Smooth muscle cell (in vitro differentiated cells): ENCODE measurements around the gene FOXP4. TPM values are rescaled to one million over a fixed set of nuclear protein-coding genes. Genes with fewer than 3 reads are reported as not detected.
A peak's percentile ranks its signal among the peaks of the same experiment; 100 is the strongest.

Experiments used
- DNase-seq: peaks from one replicate; lab custom pipeline; 2025; ENCODE audit not compliant: unreplicated experiment; lab: John Stamatoyannopoulos, UW
- H2AFZ ChIP-seq: fragments of 200-600 bp; sonication (generic); 2 replicates; pipeline ENCODE4 v1.6.0; 2016; ENCODE audit warnings: antibody characterized with exemption, low read depth, mild to moderate bottlenecking
- H3F3A ChIP-seq: fragments of 200-600 bp; sonication (generic); 2 replicates; pipeline ENCODE4 v1.6.0; 2017; ENCODE audit warnings: antibody characterized with exemption, low read depth
- H3K27ac ChIP-seq: fragments of 200-600 bp; sonication (generic); 2 replicates; pipeline ENCODE4 v1.5.1; 2016; ENCODE audit warnings: low read depth, mild to moderate bottlenecking
- H3K27me3 ChIP-seq: fragments of 200-600 bp; sonication (generic); 2 replicates; pipeline ENCODE4 v1.6.1; 2016; ENCODE audit warnings: low read depth, mild to moderate bottlenecking
- H3K36me3 ChIP-seq: fragments of 200-600 bp; sonication (generic); 2 replicates; pipeline ENCODE4 v1.5.1; 2016; ENCODE audit warnings: low read depth
- H3K4me1 ChIP-seq: fragments of 200-600 bp; sonication (generic); 2 replicates; pipeline ENCODE4 v1.5.1; 2016; ENCODE audit warnings: low read depth
- H3K4me2 ChIP-seq: fragments of 200-600 bp; sonication (generic); 2 replicates; pipeline ENCODE4 v1.6.0; 2016; ENCODE audit warnings: mild to moderate bottlenecking
- H3K4me3 ChIP-seq: fragments of 200-600 bp; sonication (generic); 2 replicates; pipeline ENCODE4 v1.5.1; 2016; ENCODE audit warnings: mild to moderate bottlenecking
- H3K79me2 ChIP-seq: fragments of 200-600 bp; sonication (generic); 2 replicates; pipeline ENCODE4 v1.6.0; 2016; ENCODE audit warnings: low read depth, mild to moderate bottlenecking
- H3K9ac ChIP-seq: fragments of 200-600 bp; sonication (generic); 2 replicates; pipeline ENCODE4 v1.6.0; 2016; ENCODE audit warnings: low read depth
- H3K9me3 ChIP-seq: fragments of 200-600 bp; sonication (generic); replicated peaks from 2 replicates; pipeline ENCODE4 v1.5.1; 2016; ENCODE audit warnings: low read depth
- H4K20me1 ChIP-seq: fragments of 200-600 bp; sonication (generic); 2 replicates; pipeline ENCODE4 v1.6.0; 2016; ENCODE audit warnings: low read depth
- CTCF ChIP-seq: fragments of 200-600 bp; sonication (generic); IDR thresholded peaks from 2 replicates; pipeline ENCODE4 v1.5.1; 2017; ENCODE audit warnings: borderline replicate concordance, mild to moderate bottlenecking, antibody characterized with exemption; ENCODE audit not compliant: insufficient read depth, poor library complexity, severe bottlenecking
- WGBS: methylation state at CpG from one replicate; pipeline ENCODE4 v1.1.7; 2016; ENCODE audit warnings: low lambda C conversion rate; 5-methylcytosine and 5-hydroxymethylcytosine counted together
- polyA plus RNA-seq: library from polyadenylated mRNA; unstranded; fragments of >200 nt; fragmentation: Nextera tagmentation; extraction: Ambion mirVana; gene quantifications from 2 replicates; pipeline ENCODE4 v1.2.1, GENCODE V29; 2016
- total RNA-seq: library from RNA; depleted of rRNA; stranded (reverse); fragments of >200 nt; gene quantifications from 2 replicates; pipeline ENCODE4 v1.2.3, GENCODE V29; 2014

FOXP4 gene
- total and polyA plus RNA-seq, 2 experiments from 2014 or later: 5.3 to 31.9 TPM

- peak overlapping the region; percentile 61 for H3K4me3 ChIP-seq
- H3K4me2 ChIP-seq: peak overlapping the region; percentile 87
- peaks cover 53% of the 10 kb centered on the region for H3K79me2 ChIP-seq
- H3K27ac ChIP-seq: no peak overlapping the region
- H3K4me1 ChIP-seq: peaks cover 23% of the 10 kb centered on the region
- no peaks in the 10 kb centered on the region for H3K27me3 ChIP-seq
- H2AFZ ChIP-seq: no peak overlapping the region
- H3F3A ChIP-seq: peaks cover 6% of the 10 kb centered on the region
- H3K36me3 ChIP-seq: no peaks in the 10 kb centered on the region
- no peak for TF ChIP-seq CTCF
- H4K20me1 ChIP-seq: peaks cover 96% of the 10 kb centered on the region
- H3K9me3 ChIP-seq: no peaks in the 10 kb centered on the region
- no peak for DNase-seq
- H3K9ac ChIP-seq: no peak overlapping the region
- WGBS: 52% methylated on average over 7 of the region's 7 CpGs
Measured at GRCh38 chr6:41559655-41560427, 13.7 kb downstream of the FOXP4 start.

GRCh38 chr6:41560431-41561192, 14.4 kb downstream of the FOXP4 start:
- no peak for DNase-seq
- H2AFZ ChIP-seq: peak overlapping the region; percentile 90
- no peaks in the 10 kb centered on the region for H3K36me3 ChIP-seq
- H3K27me3 ChIP-seq: no peaks in the 10 kb centered on the region
- no peak for TF ChIP-seq CTCF
- 14% methylated on average over 53 of the region's 53 CpGs for WGBS
- peaks cover 89% of the 10 kb centered on the region for H4K20me1 ChIP-seq
- peaks cover 6% of the 10 kb centered on the region for H3F3A ChIP-seq
- H3K79me2 ChIP-seq: peaks cover 46% of the 10 kb centered on the region
- peak overlapping the region; percentile 58 for H3K9ac ChIP-seq
- H3K27ac ChIP-seq: peak overlapping the region; percentile 19
- peak overlapping the region; percentile 87 for H3K4me2 ChIP-seq
- peak overlapping the region; percentile 61 for H3K4me3 ChIP-seq
- H3K4me1 ChIP-seq: peaks cover 17% of the 10 kb centered on the region
- no peaks in the 10 kb centered on the region for H3K9me3 ChIP-seq

- no peak for DNase-seq
Measured at GRCh38 chr6:41561416-41561815, 15.2 kb downstream of the FOXP4 start.

More at GRCh38 chr6:41561416-41561815, 15.2 kb downstream of the FOXP4 start:
- no peaks in the 10 kb centered on the region for H3K27me3 ChIP-seq
- no peak overlapping the region for H3K27ac ChIP-seq
- peaks cover 17% of the 10 kb centered on the region for H3K4me1 ChIP-seq
- peak overlapping the region; percentile 87 for H3K4me2 ChIP-seq
- H3K9ac ChIP-seq: no peak overlapping the region
- H3K36me3 ChIP-seq: no peaks in the 10 kb centered on the region
- TF ChIP-seq CTCF: no peak
- no peak overlapping the region for H3K4me3 ChIP-seq
- H3K9me3 ChIP-seq: no peaks in the 10 kb centered on the region
- 92% methylated on average over 3 of the region's 3 CpGs for WGBS
- H2AFZ ChIP-seq: no peak overlapping the region
- H3F3A ChIP-seq: peaks cover 6% of the 10 kb centered on the region
- H3K79me2 ChIP-seq: peaks cover 41% of the 10 kb centered on the region
- peaks cover 85% of the 10 kb centered on the region for H4K20me1 ChIP-seq
